A549 treated with Mapracorat at 1 μM for 4 hours (cell line): ENCODE results near the gene ZNF444. TPM values are rescaled to one million over a fixed set of nuclear protein-coding genes. Genes with fewer than 3 reads are reported as not detected.

Experiments
- total RNA-seq: library from RNA; stranded (reverse); fragments of 200-300 nt; extraction: Qiagen RNA extraction; gene quantifications from 5 replicates; pipeline ENCODE4 v1.2.3, GENCODE V29; 2022

Gene ZNF444
- total RNA-seq, result 15.3 to 29.4 TPM (median 27.5 TPM) in 5 replicates

GRCh38 chr19:56140583-56141416 lies at the start of gene ZNF444:
Gene ZNF444, plus strand, starts transcription at chr19:56141287. Its CDS starts 5,625 bp downstream, at chr19:56146912.

GRCh38 chr19:56121180-56122167 lies 19.6 kb upstream of the ZNF444 start, which contains the start of gene ZNF787:
Gene ZNF787, minus strand, starts transcription at chr19:56121295. Its CDS starts 18,078 bp downstream, at chr19:56103217.

GRCh38 chr19:56175861-56176307 lies 34.8 kb downstream of the ZNF444 start, which contains the start of gene GALP:
Gene GALP, plus strand, starts transcription at chr19:56176008. Its CDS starts 1,101 bp downstream, at chr19:56177109.

GRCh38 chr19:56197646-56198045 lies 56.6 kb downstream of the ZNF444 start, which contains the start of gene ZSCAN5B:
Gene ZSCAN5B, minus strand, starts transcription at chr19:56197783. Its CDS starts 4,731 bp downstream, at chr19:56193052.

GRCh38 chr19:56201973-56202372 lies 60.9 kb downstream of the ZNF444 start, which contains the start of gene ZSCAN5C:
Gene ZSCAN5C, plus strand, starts transcription at chr19:56202273. Its CDS starts 3,641 bp downstream, at chr19:56205914.

Other genes starting within 250 kb of the ZNF444 start
- gene NLRP13, start 209.0 kb upstream of the ZNF444 start, total RNA-seq, result not detected in 5 replicates
- not detected in 5 replicates for gene NLRP8, start 193.5 kb upstream of the ZNF444 start, total RNA-seq
- not detected in 5 replicates for gene NLRP5, start 154.5 kb upstream of the ZNF444 start, total RNA-seq
- 27.0 to 50.7 TPM (median 48.1 TPM) in 5 replicates for gene ZNF787, start 20.0 kb upstream of the ZNF444 start, total RNA-seq
- not detected in 5 replicates for gene GALP, start 34.7 kb downstream of the ZNF444 start, total RNA-seq
- not detected in 5 replicates for gene ZSCAN5B, start 56.5 kb downstream of the ZNF444 start, total RNA-seq
- gene ZSCAN5C, start 61.0 kb downstream of the ZNF444 start, total RNA-seq, result not detected in 5 replicates
- gene EDDM13, start 131.5 kb downstream of the ZNF444 start, total RNA-seq, result not detected in 5 replicates
- 6.6 to 11.1 TPM (median 7.6 TPM) in 5 replicates for gene ZSCAN5A, start 173.6 kb downstream of the ZNF444 start, total RNA-seq